ENCODE results near the gene TBC1D22A. TPM values are rescaled to one million over a fixed set of nuclear protein-coding genes. Genes with fewer than 3 reads are reported as not detected.

TBC1D22A gene
- total RNA-seq, 2 donors from 2014 or later: 28.9 to 31.3 TPM

- Histone ChIP-seq H3K9me3 (no peaks in the 10 kb centered on the region), H3K27ac (no peak overlapping the region), H3K36me3 (no peaks in the 10 kb centered on the region), H3K4me3 (no peak overlapping the region), H3K27me3 (replicated peaks; ENCODE audit: insufficient read depth) (no peaks in the 10 kb centered on the region), H3K4me1 (ENCODE audit: control insufficient read depth in 1 of 2, low read depth in 2 of 2) (no peaks in the 10 kb centered on the region)
- DNase-seq (ENCODE audit: low spot score) (no peak), ATAC-seq (ENCODE audit: insufficient number of reproducible peaks, low FRiP score, low read depth) (no peak)
- TF ChIP-seq CTCF (IDR thresholded peaks at IDR 0.05): no peak
These were observed 244.0 kb downstream of the TBC1D22A start for GRCh38 chr22:47006433-47006832.

- H3K9me3 ChIP-seq: no peaks in the 10 kb centered on the region
- no peaks in the 10 kb centered on the region for H3K36me3 ChIP-seq
- no peak overlapping the region for H3K4me3 ChIP-seq
- H3K4me1 ChIP-seq (ENCODE audit: control insufficient read depth in 1 of 2, low read depth in 2 of 2): no peaks in the 10 kb centered on the region
- H3K27me3 ChIP-seq (replicated peaks; ENCODE audit: insufficient read depth): no peaks in the 10 kb centered on the region
- no peak for ATAC-seq (ENCODE audit: insufficient number of reproducible peaks, low FRiP score, low read depth)
- H3K27ac ChIP-seq: no peak overlapping the region
- DNase-seq (ENCODE audit: low spot score): no peak
- no peak for TF ChIP-seq CTCF (IDR thresholded peaks at IDR 0.05)
These were observed 244.4 kb downstream of the TBC1D22A start for GRCh38 chr22:47006869-47007268.

GRCh38 chr22:47007496-47007895 is 245.0 kb downstream of the TBC1D22A start:
- no peaks in the 10 kb centered on the region for H3K27me3 ChIP-seq (replicated peaks; ENCODE audit: insufficient read depth)
- H3K4me1 ChIP-seq (ENCODE audit: control insufficient read depth in 1 of 2, low read depth in 2 of 2): no peaks in the 10 kb centered on the region
- H3K4me3 ChIP-seq: no peak overlapping the region
- H3K9me3 ChIP-seq: no peaks in the 10 kb centered on the region
- DNase-seq (ENCODE audit: low spot score) (no peak), ATAC-seq (ENCODE audit: insufficient number of reproducible peaks, low FRiP score, low read depth) (no peak)
- no peak for TF ChIP-seq CTCF (IDR thresholded peaks at IDR 0.05)
- no peaks in the 10 kb centered on the region for H3K36me3 ChIP-seq
- H3K27ac ChIP-seq: no peak overlapping the region

GRCh38 chr22:47008208-47008885 is 245.9 kb downstream of the TBC1D22A start:
- Histone ChIP-seq H3K4me1 (ENCODE audit: control insufficient read depth in 1 of 2, low read depth in 2 of 2) (no peaks in the 10 kb centered on the region), H3K9me3 (no peaks in the 10 kb centered on the region), H3K27ac (no peak overlapping the region), H3K36me3 (no peaks in the 10 kb centered on the region), H3K27me3 (replicated peaks; ENCODE audit: insufficient read depth) (no peaks in the 10 kb centered on the region), H3K4me3 (no peak overlapping the region)
- DNase-seq (ENCODE audit: low spot score) (no peak), ATAC-seq (ENCODE audit: insufficient number of reproducible peaks, low FRiP score, low read depth) (no peak)
- TF ChIP-seq CTCF (IDR thresholded peaks at IDR 0.05): no peak

GRCh38 chr22:47009304-47010101 is 247.1 kb downstream of the TBC1D22A start:
- no peaks in the 10 kb centered on the region for H3K9me3 ChIP-seq
- no peak for DNase-seq (ENCODE audit: low spot score)
- H3K27me3 ChIP-seq (replicated peaks; ENCODE audit: insufficient read depth): no peaks in the 10 kb centered on the region
- no peak overlapping the region for H3K4me3 ChIP-seq
- H3K27ac ChIP-seq: no peak overlapping the region
- TF ChIP-seq CTCF (IDR thresholded peaks at IDR 0.05): no peak
- no peak for ATAC-seq (ENCODE audit: insufficient number of reproducible peaks, low FRiP score, low read depth)
- no peaks in the 10 kb centered on the region for H3K4me1 ChIP-seq (ENCODE audit: control insufficient read depth in 1 of 2, low read depth in 2 of 2)
- H3K36me3 ChIP-seq: no peaks in the 10 kb centered on the region
